H9 (cell line): ENCODE results near the gene COL8A2. TPM values are rescaled to one million over a fixed set of nuclear protein-coding genes. Genes with fewer than 3 reads are reported as not detected.

Experiments used
- DNase-seq: peaks from one replicate; pipeline ENCODE4 v3.0.0-alpha.2; 2017
- H2AFZ ChIP-seq: one replicate; pipeline ENCODE4 v1.6.1; 2013; ENCODE audit warnings: mild to moderate bottlenecking, low read length, control low read depth, moderate library complexity
- H2AK5ac ChIP-seq: 2 replicates; pipeline ENCODE4 v1.6.1; 2013; ENCODE audit warnings: low read length, control low read depth, mixed read lengths; ENCODE audit not compliant: insufficient read length
- H2BK120ac ChIP-seq: one replicate; pipeline ENCODE4 v1.6.1; 2013; ENCODE audit warnings: low read depth, mild to moderate bottlenecking, low read length, control low read depth, inconsistent platforms; ENCODE audit not compliant: poor library complexity, severe bottlenecking
- H2BK12ac ChIP-seq: 2 replicates; pipeline ENCODE4 v1.6.1; 2013; ENCODE audit warnings: low read length, control low read depth, mixed read lengths, low read depth; ENCODE audit not compliant: insufficient read length
- H2BK15ac ChIP-seq: 2 replicates; pipeline ENCODE4 v1.6.1; 2013; ENCODE audit warnings: low read depth, low read length, control low read depth
- H2BK20ac ChIP-seq: one replicate; pipeline ENCODE4 v1.6.1; 2013; ENCODE audit warnings: low read depth, mild to moderate bottlenecking, low read length, control low read depth, inconsistent platforms; ENCODE audit not compliant: poor library complexity, severe bottlenecking
- H2BK5ac ChIP-seq: 2 replicates; pipeline ENCODE4 v1.6.1; 2013; ENCODE audit warnings: low read length, control low read depth, mixed read lengths; ENCODE audit not compliant: insufficient read length
- H3K14ac ChIP-seq: 2 replicates; pipeline ENCODE4 v1.6.1; 2013; ENCODE audit warnings: low read length, control low read depth; ENCODE audit not compliant: insufficient read depth
- H3K18ac ChIP-seq: 2 replicates; pipeline ENCODE4 v1.6.1; 2013; ENCODE audit warnings: low read depth, mild to moderate bottlenecking, mixed read lengths, low read length, control low read depth; ENCODE audit not compliant: insufficient read length
- H3K23ac ChIP-seq: 2 replicates; pipeline ENCODE4 v1.6.1; 2013; ENCODE audit warnings: low read length, control low read depth, mixed read lengths, low read depth; ENCODE audit not compliant: insufficient read length
- H3K23me2 ChIP-seq: 2 replicates; pipeline ENCODE4 v1.6.1; 2013; ENCODE audit warnings: low read depth, mild to moderate bottlenecking, mixed read lengths, low read length, control low read depth; ENCODE audit not compliant: insufficient read length, poor library complexity, severe bottlenecking
- H3K27ac ChIP-seq: 2 replicates; pipeline ENCODE4 v1.5.1; 2013; ENCODE audit warnings: low read length, control low read depth, mixed read lengths, low read depth; ENCODE audit not compliant: insufficient read length
- H3K27me3 ChIP-seq: 2 replicates; pipeline ENCODE4 v1.6.1; 2013; ENCODE audit warnings: low read length, control low read depth, inconsistent platforms; ENCODE audit not compliant: insufficient read depth
- H3K4ac ChIP-seq: 2 replicates; pipeline ENCODE4 v1.6.1; 2013; ENCODE audit warnings: low read depth, mild to moderate bottlenecking, control low read depth, inconsistent platforms, low read length, moderate library complexity
- H3K4me1 ChIP-seq: 2 replicates; pipeline ENCODE4 v1.6.1; 2013; ENCODE audit warnings: low read length, control low read depth, inconsistent platforms; ENCODE audit not compliant: insufficient read depth
- H3K4me2 ChIP-seq: 2 replicates; pipeline ENCODE4 v1.6.1; 2013; ENCODE audit warnings: low read length, control low read depth, mixed read lengths; ENCODE audit not compliant: insufficient read length, insufficient read depth
- H3K56ac ChIP-seq: 2 replicates; pipeline ENCODE4 v1.6.1; 2013; ENCODE audit warnings: low read depth, mild to moderate bottlenecking, mixed read lengths, low read length, control low read depth; ENCODE audit not compliant: insufficient read length
- H3K79me1 ChIP-seq: 2 replicates; pipeline ENCODE4 v1.6.1; 2013; ENCODE audit warnings: low read depth, mild to moderate bottlenecking, moderate library complexity, low read length, control low read depth, inconsistent platforms; ENCODE audit not compliant: insufficient read depth, poor library complexity, severe bottlenecking
- H3K79me2 ChIP-seq: 2 replicates; pipeline ENCODE4 v1.6.1; 2013; ENCODE audit warnings: low read length, control low read depth, inconsistent platforms; ENCODE audit not compliant: insufficient read depth
- H3K9ac ChIP-seq: 2 replicates; pipeline ENCODE4 v1.6.1; 2013; ENCODE audit warnings: low read length, control low read depth, mixed read lengths; ENCODE audit not compliant: insufficient read length; ENCODE audit errors: extremely low read depth
- H3K9me3 ChIP-seq: one replicate; pipeline ENCODE4 v1.6.1; 2013; ENCODE audit warnings: low read depth, low read length, inconsistent platforms; ENCODE audit not compliant: control insufficient read depth
- H3T11ph ChIP-seq: one replicate; pipeline ENCODE4 v1.6.1; 2013; ENCODE audit warnings: mild to moderate bottlenecking, low read length, control low read depth, inconsistent platforms
- H4K20me1 ChIP-seq: one replicate; pipeline ENCODE4 v1.6.1; 2013; ENCODE audit not compliant: control insufficient read depth, insufficient read length, insufficient read depth
- H4K5ac ChIP-seq: 2 replicates; pipeline ENCODE4 v1.6.1; 2013; ENCODE audit warnings: low read depth, mild to moderate bottlenecking, mixed read lengths, low read length, control low read depth; ENCODE audit not compliant: insufficient read length
- H4K8ac ChIP-seq: replicated peaks from 2 replicates; pipeline ENCODE4 v1.6.1; 2013; ENCODE audit warnings: low read length, control low read depth, mixed read lengths, low read depth; ENCODE audit not compliant: insufficient read length
- H4K91ac ChIP-seq: 2 replicates; pipeline ENCODE4 v1.6.1; 2013; ENCODE audit warnings: low read depth, mild to moderate bottlenecking, moderate library complexity, mixed read lengths, low read length, control low read depth; ENCODE audit not compliant: insufficient read length
- H3K27ac Mint-ChIP-seq, 3 experiments: 2 replicates in 2 of 3; 3 replicates in 1 of 3; pipeline ENCODE4 v1.8.0; 2020 to 2021; ENCODE audit warnings: mixed read lengths in 3 of 3, mild to moderate bottlenecking in 1 of 3, moderate library complexity in 1 of 3
- H3K27me3 Mint-ChIP-seq: 2 replicates; pipeline ENCODE4 v1.8.0; 2021; ENCODE audit warnings: low read depth, mild to moderate bottlenecking, moderate library complexity, mixed read lengths
- H3K36me3 Mint-ChIP-seq, 3 experiments: 2 replicates in 2 of 3; 3 replicates in 1 of 3; pipeline ENCODE4 v1.8.0; 2020 to 2021; ENCODE audit warnings: low read depth in 3 of 3, mixed read lengths in 3 of 3; ENCODE audit not compliant: insufficient read depth in 1 of 3
- H3K4me1 Mint-ChIP-seq, 2 experiments: 2 replicates each; pipeline ENCODE4 v1.8.0; 2020; ENCODE audit warnings: mixed read lengths in 2 of 2
- H3K4me3 Mint-ChIP-seq, 2 experiments: 2 replicates in 1 of 2; 3 replicates in 1 of 2; pipeline ENCODE4 v1.8.0; 2020 to 2021; ENCODE audit warnings: mild to moderate bottlenecking in 2 of 2, mixed read lengths in 2 of 2, moderate library complexity in 1 of 2
- H3K9me3 Mint-ChIP-seq, 2 experiments: 2 replicates in 1 of 2; 3 replicates in 1 of 2; pipeline ENCODE4 v1.8.0; 2020; ENCODE audit warnings: mild to moderate bottlenecking in 2 of 2, mixed read lengths in 2 of 2, moderate library complexity in 1 of 2
- CTCF ChIP-seq: fragments of 200-600 bp; sonication (generic); conservative IDR thresholded peaks from 3 replicates; pipeline ENCODE4 v1.8.0; 2021; ENCODE audit warnings: antibody characterized with exemption, mild to moderate bottlenecking
- WGBS: extraction: QIAGEN DNeasy Blood & Tissue Kit; methylation state at CpG from one replicate; pipeline ENCODE4 v1.1.7; 2013; ENCODE audit warnings: missing lambda C conversion rate, low lambda C conversion rate, mixed read lengths; ENCODE audit not compliant: insufficient read length; ENCODE audit errors: extremely low coverage; 5-methylcytosine and 5-hydroxymethylcytosine counted together
- total RNA-seq: library from RNA; stranded (reverse); gene quantifications from 2 replicates; pipeline ENCODE4 v1.2.1, GENCODE V29; 2021

Gene COL8A2
- total RNA-seq, 1 experiment from 2014 or later = 1.5 TPM

GRCh38 chr1:36168514-36168913 is 43.5 kb upstream of the COL8A2 start:
- Histone ChIP-seq H2BK12ac (no peak overlapping the region), H3K56ac (no peak overlapping the region), H4K5ac (no peak overlapping the region), H3K79me2 (0 out of 2 replicates have a peak, but pooled peaks cover 2% of the 10 kb centered on the region), H2BK120ac (no peak overlapping the region), H2AFZ (no peak overlapping the region), H3K4me1 (no peaks in the 10 kb centered on the region), H3K23me2 (no peaks in the 10 kb centered on the region), H3K27me3 (no peaks in the 10 kb centered on the region), H2BK15ac (no peak overlapping the region), H3K18ac (no peak overlapping the region), H3K4me2 (no peak overlapping the region), H3K4ac (no peak overlapping the region), H3T11ph (no peak overlapping the region), H4K20me1 (no peaks in the 10 kb centered on the region), H3K9ac (no peak overlapping the region), H3K23ac (no peak overlapping the region), H4K8ac (no peak overlapping the region), H3K14ac (no peak overlapping the region), H2AK5ac (no peak overlapping the region), H3K27ac (no peak overlapping the region), H3K79me1 (peaks cover 3% of the 10 kb centered on the region), H2BK20ac (no peak overlapping the region), H4K91ac (no peak overlapping the region), H2BK5ac (no peak overlapping the region), H3K9me3 (no peaks in the 10 kb centered on the region)
- peaks cover 15 to 26% (median 22%) of the 10 kb centered on the region in 3 experiments; a peak in 6 of 7 replicates for H3K36me3 Mint-ChIP-seq
- no peak for DNase-seq
- H3K27ac Mint-ChIP-seq = 0 out of 7 replicates have a peak overlapping the region, but pooled peaks of 2 of the 3 experiments have one; percentile 2 to 18
- no CpG with 5 or more reads among the region's 3 CpGs for WGBS
- TF ChIP-seq CTCF = no peak
- H3K27me3 Mint-ChIP-seq = no peaks in the 10 kb centered on the region
- H3K4me3 Mint-ChIP-seq = no peak overlapping the region
- no peaks in the 10 kb centered on the region for H3K9me3 Mint-ChIP-seq
- no peaks in the 10 kb centered on the region for H3K4me1 Mint-ChIP-seq
